HL-60 (cell line): ENCODE results near the gene SYT7.

ENCODE experiments used
- GABPA ChIP-seq: IDR thresholded peaks from 2 replicates; pipeline ENCODE4 v1.6.1; 2012; ENCODE audit warnings: low read depth
- POLR2AphosphoS5 ChIP-seq: IDR thresholded peaks from 2 replicates; pipeline ENCODE4 v1.6.1; 2012; ENCODE audit warnings: low read depth
- TF ChIP-seq, protein P1 (sequence below): IDR thresholded peaks from one replicate; pipeline ENCODE4 v1.5.1; 2011; ENCODE audit warnings: low read length, control low read depth, inconsistent platforms; ENCODE audit not compliant: insufficient read depth
- TF ChIP-seq, protein P2 (sequence below): IDR thresholded peaks from 2 replicates; pipeline ENCODE4 v1.6.1; 2012; ENCODE audit warnings: low read depth; ENCODE audit not compliant: insufficient replicate concordance

DNA sequence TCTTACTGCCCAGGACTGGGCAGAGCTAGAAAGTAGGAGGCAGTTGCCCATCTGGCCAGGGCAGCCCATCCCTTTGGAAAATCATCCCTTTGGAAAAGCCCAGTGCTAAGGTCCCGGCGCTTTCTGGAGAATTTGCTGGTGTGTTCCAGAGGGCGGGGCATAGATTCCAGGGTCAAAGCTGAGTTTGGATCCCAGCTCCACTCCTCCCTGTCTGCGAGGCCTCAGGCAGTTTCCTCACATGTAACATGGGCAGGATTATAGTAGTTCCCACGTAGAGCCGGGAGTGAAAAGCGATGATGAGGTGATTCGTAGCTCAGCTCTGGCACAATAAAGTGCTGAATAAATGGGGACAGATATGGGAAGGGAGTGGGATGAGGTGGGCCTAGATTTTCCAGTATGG is 103.8 kb downstream of the SYT7 start:
- TF ChIP-seq, protein P1, sequence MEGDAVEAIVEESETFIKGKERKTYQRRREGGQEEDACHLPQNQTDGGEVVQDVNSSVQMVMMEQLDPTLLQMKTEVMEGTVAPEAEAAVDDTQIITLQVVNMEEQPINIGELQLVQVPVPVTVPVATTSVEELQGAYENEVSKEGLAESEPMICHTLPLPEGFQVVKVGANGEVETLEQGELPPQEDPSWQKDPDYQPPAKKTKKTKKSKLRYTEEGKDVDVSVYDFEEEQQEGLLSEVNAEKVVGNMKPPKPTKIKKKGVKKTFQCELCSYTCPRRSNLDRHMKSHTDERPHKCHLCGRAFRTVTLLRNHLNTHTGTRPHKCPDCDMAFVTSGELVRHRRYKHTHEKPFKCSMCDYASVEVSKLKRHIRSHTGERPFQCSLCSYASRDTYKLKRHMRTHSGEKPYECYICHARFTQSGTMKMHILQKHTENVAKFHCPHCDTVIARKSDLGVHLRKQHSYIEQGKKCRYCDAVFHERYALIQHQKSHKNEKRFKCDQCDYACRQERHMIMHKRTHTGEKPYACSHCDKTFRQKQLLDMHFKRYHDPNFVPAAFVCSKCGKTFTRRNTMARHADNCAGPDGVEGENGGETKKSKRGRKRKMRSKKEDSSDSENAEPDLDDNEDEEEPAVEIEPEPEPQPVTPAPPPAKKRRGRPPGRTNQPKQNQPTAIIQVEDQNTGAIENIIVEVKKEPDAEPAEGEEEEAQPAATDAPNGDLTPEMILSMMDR: no peak
- no peak for TF ChIP-seq POLR2AphosphoS5
- no peak for TF ChIP-seq GABPA
- TF ChIP-seq, protein P2, sequence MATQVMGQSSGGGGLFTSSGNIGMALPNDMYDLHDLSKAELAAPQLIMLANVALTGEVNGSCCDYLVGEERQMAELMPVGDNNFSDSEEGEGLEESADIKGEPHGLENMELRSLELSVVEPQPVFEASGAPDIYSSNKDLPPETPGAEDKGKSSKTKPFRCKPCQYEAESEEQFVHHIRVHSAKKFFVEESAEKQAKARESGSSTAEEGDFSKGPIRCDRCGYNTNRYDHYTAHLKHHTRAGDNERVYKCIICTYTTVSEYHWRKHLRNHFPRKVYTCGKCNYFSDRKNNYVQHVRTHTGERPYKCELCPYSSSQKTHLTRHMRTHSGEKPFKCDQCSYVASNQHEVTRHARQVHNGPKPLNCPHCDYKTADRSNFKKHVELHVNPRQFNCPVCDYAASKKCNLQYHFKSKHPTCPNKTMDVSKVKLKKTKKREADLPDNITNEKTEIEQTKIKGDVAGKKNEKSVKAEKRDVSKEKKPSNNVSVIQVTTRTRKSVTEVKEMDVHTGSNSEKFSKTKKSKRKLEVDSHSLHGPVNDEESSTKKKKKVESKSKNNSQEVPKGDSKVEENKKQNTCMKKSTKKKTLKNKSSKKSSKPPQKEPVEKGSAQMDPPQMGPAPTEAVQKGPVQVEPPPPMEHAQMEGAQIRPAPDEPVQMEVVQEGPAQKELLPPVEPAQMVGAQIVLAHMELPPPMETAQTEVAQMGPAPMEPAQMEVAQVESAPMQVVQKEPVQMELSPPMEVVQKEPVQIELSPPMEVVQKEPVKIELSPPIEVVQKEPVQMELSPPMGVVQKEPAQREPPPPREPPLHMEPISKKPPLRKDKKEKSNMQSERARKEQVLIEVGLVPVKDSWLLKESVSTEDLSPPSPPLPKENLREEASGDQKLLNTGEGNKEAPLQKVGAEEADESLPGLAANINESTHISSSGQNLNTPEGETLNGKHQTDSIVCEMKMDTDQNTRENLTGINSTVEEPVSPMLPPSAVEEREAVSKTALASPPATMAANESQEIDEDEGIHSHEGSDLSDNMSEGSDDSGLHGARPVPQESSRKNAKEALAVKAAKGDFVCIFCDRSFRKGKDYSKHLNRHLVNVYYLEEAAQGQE: no peak
